Upper lobe of right lung (tissue), 1 donor: ENCODE measurements around the gene NCKAP5. TPM values are rescaled to one million over a fixed set of nuclear protein-coding genes. Genes with fewer than 3 reads are reported as not detected.

Experiments used
- ATAC-seq: fragments of 200-7000 bp; cut with Tn5 transposase; one replicate; pipeline ENCODE4 v1.9.1; 2020; ENCODE audit warnings: mild to moderate bottlenecking, moderate library complexity
- DNase-seq: peaks from one replicate; pipeline ENCODE4 v3.0.0-alpha.2; 2020
- H3K27ac ChIP-seq: fragments of 200-600 bp; one replicate; pipeline ENCODE4 v1.8.0; 2022
- H3K27me3 ChIP-seq: fragments of 200-600 bp; one replicate; pipeline ENCODE4 v1.8.0; 2022; ENCODE audit warnings: mild to moderate bottlenecking
- H3K36me3 ChIP-seq: fragments of 200-600 bp; one replicate; pipeline ENCODE4 v1.8.0; 2022
- H3K4me1 ChIP-seq: fragments of 200-600 bp; one replicate; pipeline ENCODE4 v1.8.0; 2022
- H3K4me3 ChIP-seq: fragments of 200-600 bp; one replicate; pipeline ENCODE4 v1.8.0; 2022; ENCODE audit warnings: mild to moderate bottlenecking
- H3K9me3 ChIP-seq: fragments of 200-600 bp; one replicate; pipeline ENCODE4 v1.8.0; 2022
- CTCF ChIP-seq: fragments of 200-600 bp; IDR thresholded peaks from one replicate; pipeline ENCODE4 v1.8.0; 2022; ENCODE audit warnings: antibody characterized with exemption
- intact Hi-C: fragments of 100-400 bp; cut with DNase I; formaldehyde crosslinking; loops from one replicate; pipeline ENCODE4 v1.11.0; 2022
- total RNA-seq: library from RNA; stranded (reverse); fragmentation: NEBNext Ultra II Directional; extraction: Animal tissue kit (Norgen Biotek cat#: 25700); gene quantifications from one replicate; pipeline ENCODE4 v1.2.1, GENCODE V29; 2021
- donor health status: DM: no; HTN: yes; CAD: no; lungs with severe emphysema.

The NCKAP5 gene
- total RNA-seq, 1 donor from 2014 or later, result 40.8 TPM

- no peaks in the 10 kb centered on the region for H3K36me3 ChIP-seq
- H3K27me3 ChIP-seq, result no peaks in the 10 kb centered on the region
- H3K9me3 ChIP-seq, result no peaks in the 10 kb centered on the region
- H3K27ac ChIP-seq, result no peak overlapping the region
- intact Hi-C loops, result no loop called here
- ATAC-seq, result no peak
- no peaks in the 10 kb centered on the region for H3K4me1 ChIP-seq
- TF ChIP-seq CTCF, result no peak
- no peak for DNase-seq
- no peak overlapping the region for H3K4me3 ChIP-seq
These were observed 115.2 kb downstream of the NCKAP5 start for GRCh38 chr2:133453032-133453431.

GRCh38 chr2:133452583-133452982, 115.7 kb downstream of the NCKAP5 start:
- ATAC-seq (no peak), DNase-seq (no peak)
- no peak for TF ChIP-seq CTCF
- H3K4me3 ChIP-seq, result no peak overlapping the region
- H3K27me3 ChIP-seq, result no peaks in the 10 kb centered on the region
- no peaks in the 10 kb centered on the region for H3K4me1 ChIP-seq
- intact Hi-C loops, result no loop called here
- H3K36me3 ChIP-seq, result no peaks in the 10 kb centered on the region
- no peak overlapping the region for H3K27ac ChIP-seq
- no peaks in the 10 kb centered on the region for H3K9me3 ChIP-seq

GRCh38 chr2:133452146-133452545, 116.1 kb downstream of the NCKAP5 start:
- no peaks in the 10 kb centered on the region for H3K4me1 ChIP-seq
- no peak for TF ChIP-seq CTCF
- ATAC-seq (no peak), DNase-seq (no peak)
- intact Hi-C loops, result no loop called here
- H3K36me3 ChIP-seq, result no peaks in the 10 kb centered on the region
- no peak overlapping the region for H3K27ac ChIP-seq
- no peak overlapping the region for H3K4me3 ChIP-seq
- no peaks in the 10 kb centered on the region for H3K9me3 ChIP-seq
- H3K27me3 ChIP-seq, result no peaks in the 10 kb centered on the region

- no peaks in the 10 kb centered on the region for H3K4me1 ChIP-seq
- H3K27me3 ChIP-seq, result no peaks in the 10 kb centered on the region
- no peak for TF ChIP-seq CTCF
- H3K27ac ChIP-seq, result no peak overlapping the region
- no peak overlapping the region for H3K4me3 ChIP-seq
- no peaks in the 10 kb centered on the region for H3K36me3 ChIP-seq
- no peaks in the 10 kb centered on the region for H3K9me3 ChIP-seq
- ATAC-seq, result no peak
- intact Hi-C loops, result no loop called here
- no peak for DNase-seq
These were observed 120.1 kb downstream of the NCKAP5 start for GRCh38 chr2:133448195-133448594.

GRCh38 chr2:133447303-133447702, 121.0 kb downstream of the NCKAP5 start:
- intact Hi-C loops, result no loop called here
- TF ChIP-seq CTCF, result no peak

GRCh38 chr2:133444465-133444864, 123.8 kb downstream of the NCKAP5 start:
- Histone ChIP-seq H3K9me3 (no peaks in the 10 kb centered on the region), H3K4me3 (no peak overlapping the region), H3K36me3 (no peaks in the 10 kb centered on the region), H3K27ac (no peak overlapping the region), H3K27me3 (no peaks in the 10 kb centered on the region), H3K4me1 (no peaks in the 10 kb centered on the region)
- ATAC-seq (no peak), DNase-seq (no peak)
- intact Hi-C loops, result no loop called here
- no peak for TF ChIP-seq CTCF

More at GRCh38 chr2:133447303-133447702, 121.0 kb downstream of the NCKAP5 start:
- no peak for DNase-seq
- Histone ChIP-seq H3K27me3 (no peaks in the 10 kb centered on the region), H3K27ac (no peak overlapping the region), H3K4me1 (no peaks in the 10 kb centered on the region), H3K4me3 (no peak overlapping the region), H3K9me3 (no peaks in the 10 kb centered on the region), H3K36me3 (no peaks in the 10 kb centered on the region)
- no peak for ATAC-seq
